Measurements from ENCODE around the gene GAS2L1. TPM values are rescaled to one million over a fixed set of nuclear protein-coding genes. Genes with fewer than 3 reads are reported as not detected.
A peak's percentile ranks its signal among the peaks of the same experiment; 100 is the strongest.

GAS2L1 gene
- polyA plus RNA-seq, 3 donors = 14.9 to 20.0 (median 15.7) TPM

DNA sequence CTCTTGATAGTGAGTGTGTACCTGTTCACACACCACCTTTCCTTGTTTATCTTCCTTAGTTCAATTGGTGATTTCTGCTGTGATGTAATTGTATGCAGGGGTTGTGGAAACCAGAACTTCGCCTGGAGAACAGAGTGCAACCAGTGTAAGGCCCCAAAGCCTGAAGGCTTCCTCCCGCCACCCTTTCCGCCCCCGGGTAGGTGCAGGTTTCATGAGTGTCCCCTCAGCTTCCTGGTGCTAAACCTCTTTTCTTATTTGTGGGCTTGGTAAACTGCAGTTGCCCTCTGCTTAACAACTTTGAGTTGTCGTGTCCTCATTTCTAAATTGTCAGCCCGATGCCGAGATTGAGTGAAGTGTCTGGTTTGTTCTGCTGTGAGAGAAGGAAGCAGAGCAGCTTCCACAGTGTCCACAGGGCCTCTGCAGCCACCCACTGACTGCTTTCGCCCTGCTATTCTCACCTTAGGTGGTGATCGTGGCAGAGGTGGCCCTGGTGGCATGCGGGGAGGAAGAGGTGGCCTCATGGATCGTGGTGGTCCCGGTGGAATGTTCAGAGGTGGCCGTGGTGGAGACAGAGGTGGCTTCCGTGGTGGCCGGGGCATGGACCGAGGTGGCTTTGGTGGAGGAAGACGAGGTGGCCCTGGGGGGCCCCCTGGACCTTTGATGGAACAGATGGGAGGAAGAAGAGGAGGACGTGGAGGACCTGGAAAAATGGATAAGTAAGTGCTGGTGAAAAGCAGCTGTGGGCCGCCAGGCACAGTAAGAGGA is 7.1 kb upstream of the GAS2L1 start:
- Histone ChIP-seq H3K9ac (ENCODE audit: insufficient read depth, low read length, poor library complexity, severe bottlenecking) (no peak overlapping the region), H3K36me3 (replicated peaks in 1 of 2; ENCODE audit: control insufficient read depth in 1 of 2, insufficient read depth in 2 of 2, low read length in 2 of 2) (peaks cover 62 to 73% of the 10 kb centered on the region in 2 donors), H3K79me2 (ENCODE audit: insufficient read depth, low read length) (no peaks in the 10 kb centered on the region), H3K4me3 (replicated peaks in 1 of 3; ENCODE audit: low read depth in 2 of 3, low read length in 3 of 3) (no peak overlapping the region), H3K9me3 (replicated peaks in 1 of 2; ENCODE audit: control insufficient read depth in 1 of 2, insufficient read depth in 1 of 2, low read length in 2 of 2) (no peaks in the 10 kb centered on the region), H3K4me1 (ENCODE audit: control insufficient read depth in 1 of 2, insufficient read depth in 2 of 2, low read length in 2 of 2) (peaks cover 16 to 19% of the 10 kb centered on the region in 2 donors), H4K20me1 (ENCODE audit: insufficient read depth, low read length) (peaks cover 76% of the 10 kb centered on the region), H3K27me3 (ENCODE audit: control insufficient read depth in 2 of 2, insufficient read depth in 2 of 2, low read length in 2 of 2) (no peaks in the 10 kb centered on the region), H3K27ac (ENCODE audit: low read depth in 1 of 2, low read length in 2 of 2) (no peak overlapping the region), H3K4me2 (replicated peaks; ENCODE audit: extremely low read depth, low read length, poor library complexity, severe bottlenecking) (no peak overlapping the region), H2AFZ (ENCODE audit: insufficient read depth, low read depth, low read length, poor library complexity, severe bottlenecking) (no peak overlapping the region)
- intact Hi-C loops (cut with micrococcal nuclease) = no loop called here
- peaks cover 0 to 6% (median 0%) of the 10 kb centered on the region in 7 donors for H3K9me3 Mint-ChIP-seq
- H3K4me1 Mint-ChIP-seq = peaks cover 27% of the 10 kb centered on the region
- H3K4me3 Mint-ChIP-seq = no peak overlapping the region
- WGBS (ENCODE audit: insufficient coverage) = 94% methylated on average over 18 of the region's 19 CpGs
- no peak for DNase-seq
- peaks cover 65 to 68% of the 10 kb centered on the region in 2 donors for H3K36me3 Mint-ChIP-seq
- TF ChIP-seq CTCF (IDR thresholded peaks at IDR 0.05) = no peak
- H3K27me3 Mint-ChIP-seq (ENCODE audit: low read depth in 3 of 3) = peaks cover 0 to 8% (median 3%) of the 10 kb centered on the region in 3 donors
- H3K27ac Mint-ChIP-seq = peak overlapping the region in 4 of 7 donors; percentile 10 to 77 (median 46)

GRCh38 chr22:29300467-29300806 is 6.0 kb upstream of the GAS2L1 start:
- H3K4me3 Mint-ChIP-seq = no peak overlapping the region
- Histone ChIP-seq H3K4me1 (ENCODE audit: control insufficient read depth in 1 of 2, insufficient read depth in 2 of 2, low read length in 2 of 2) (peaks cover 18 to 20% of the 10 kb centered on the region in 2 donors), H4K20me1 (ENCODE audit: insufficient read depth, low read length) (peaks cover 65% of the 10 kb centered on the region), H3K9ac (ENCODE audit: insufficient read depth, low read length, poor library complexity, severe bottlenecking) (no peak overlapping the region), H3K36me3 (replicated peaks in 1 of 2; ENCODE audit: control insufficient read depth in 1 of 2, insufficient read depth in 2 of 2, low read length in 2 of 2) (peaks cover 51 to 62% of the 10 kb centered on the region in 2 donors), H3K79me2 (ENCODE audit: insufficient read depth, low read length) (no peaks in the 10 kb centered on the region), H3K9me3 (replicated peaks in 1 of 2; ENCODE audit: control insufficient read depth in 1 of 2, insufficient read depth in 1 of 2, low read length in 2 of 2) (no peaks in the 10 kb centered on the region), H3K4me2 (replicated peaks; ENCODE audit: extremely low read depth, low read length, poor library complexity, severe bottlenecking) (no peak overlapping the region), H2AFZ (ENCODE audit: insufficient read depth, low read depth, low read length, poor library complexity, severe bottlenecking) (no peak overlapping the region), H3K27ac (ENCODE audit: low read depth in 1 of 2, low read length in 2 of 2) (no peak overlapping the region), H3K27me3 (ENCODE audit: control insufficient read depth in 2 of 2, insufficient read depth in 2 of 2, low read length in 2 of 2) (peaks cover 0 to 7% of the 10 kb centered on the region in 2 donors), H3K4me3 (replicated peaks in 1 of 3; ENCODE audit: low read depth in 2 of 3, low read length in 3 of 3) (no peak overlapping the region)
- intact Hi-C loops (cut with micrococcal nuclease) = loop anchor here in 1 of 2 donors (5.0 kb wide), 1 partner anchor 33 kb away; the partner anchor contains the start of genes EWSR1 and RHBDD3
- H3K27me3 Mint-ChIP-seq (ENCODE audit: low read depth in 3 of 3) = peaks cover 11 to 13% (median 11%) of the 10 kb centered on the region in 3 donors
- 100% methylated on average over 1 of the region's 4 CpGs for WGBS (ENCODE audit: insufficient coverage)
- H3K4me1 Mint-ChIP-seq = peaks cover 30% of the 10 kb centered on the region
- DNase-seq = no peak
- peaks cover 56 to 57% of the 10 kb centered on the region in 2 donors for H3K36me3 Mint-ChIP-seq
- peak overlapping the region in 2 of 7 donors; percentile 49 to 63 for H3K27ac Mint-ChIP-seq
- H3K9me3 Mint-ChIP-seq = peaks cover 0 to 6% (median 0%) of the 10 kb centered on the region in 7 donors
- no peak for TF ChIP-seq CTCF (IDR thresholded peaks at IDR 0.05)

Measured in CD14-positive monocyte (primary cell).